ENCODE results near the gene CRHBP.

CRHBP gene

GRCh38 chr5:76958991-76959767 is 6.3 kb downstream of the CRHBP start:
- no peaks in the 10 kb centered on the region for H4K20me1 ChIP-seq
- no peak for TF ChIP-seq Cebpa-rat (IDR thresholded peaks at IDR 0.05)
- H3K9me3 ChIP-seq: peaks cover 4% of the 10 kb centered on the region
- H3K4me2 ChIP-seq: no peak overlapping the region
- H3K9ac ChIP-seq: no peak overlapping the region
- H3K36me3 ChIP-seq: no peaks in the 10 kb centered on the region
- H3K27ac ChIP-seq: no peak overlapping the region
- no peaks in the 10 kb centered on the region for H3K27me3 ChIP-seq
- no peaks in the 10 kb centered on the region for H3K4me1 ChIP-seq
- H3K4me3 ChIP-seq: no peak overlapping the region

GRCh38 chr5:76960004-76960625 is 7.3 kb downstream of the CRHBP start:
- Histone ChIP-seq H3K4me2 (no peak overlapping the region), H4K20me1 (no peaks in the 10 kb centered on the region), H3K9me3 (no peaks in the 10 kb centered on the region), H3K27ac (no peak overlapping the region), H3K27me3 (no peaks in the 10 kb centered on the region), H3K4me1 (no peaks in the 10 kb centered on the region), H3K36me3 (no peaks in the 10 kb centered on the region), H3K4me3 (no peak overlapping the region), H3K9ac (no peak overlapping the region)
- TF ChIP-seq Cebpa-rat (IDR thresholded peaks at IDR 0.05): no peak

GRCh38 chr5:76964060-76964459 is 11.2 kb downstream of the CRHBP start:
- Histone ChIP-seq H3K36me3 (no peaks in the 10 kb centered on the region), H4K20me1 (no peaks in the 10 kb centered on the region)

GRCh38 chr5:76971511-76971910 is 18.7 kb downstream of the CRHBP start:
- Histone ChIP-seq H3K36me3 (no peaks in the 10 kb centered on the region), H3K4me1 (peaks cover 14% of the 10 kb centered on the region), H3K27me3 (no peaks in the 10 kb centered on the region)

More at GRCh38 chr5:76964060-76964459, 11.2 kb downstream of the CRHBP start:
- H3K4me3 ChIP-seq: no peak overlapping the region
- H3K27me3 ChIP-seq: no peaks in the 10 kb centered on the region
- no peak for TF ChIP-seq Cebpa-rat (IDR thresholded peaks at IDR 0.05)
- no peaks in the 10 kb centered on the region for H3K9me3 ChIP-seq
- no peak overlapping the region for H3K4me2 ChIP-seq
- H3K27ac ChIP-seq: no peak overlapping the region
- H3K4me1 ChIP-seq: no peaks in the 10 kb centered on the region
- H3K9ac ChIP-seq: no peak overlapping the region

GRCh38 chr5:76972689-76973088 is 19.8 kb downstream of the CRHBP start:
- Histone ChIP-seq H3K9ac (no peak overlapping the region), H3K4me2 (no peak overlapping the region), H3K27me3 (no peaks in the 10 kb centered on the region), H3K9me3 (no peaks in the 10 kb centered on the region), H3K4me1 (peaks cover 14% of the 10 kb centered on the region), H3K36me3 (no peaks in the 10 kb centered on the region), H3K27ac (no peak overlapping the region), H3K4me3 (no peak overlapping the region), H4K20me1 (no peaks in the 10 kb centered on the region)
- TF ChIP-seq Cebpa-rat (IDR thresholded peaks at IDR 0.05): no peak

More at GRCh38 chr5:76971511-76971910, 18.7 kb downstream of the CRHBP start:
- no peak overlapping the region for H3K27ac ChIP-seq
- no peak overlapping the region for H3K4me2 ChIP-seq
- H3K9ac ChIP-seq: no peak overlapping the region
- H3K4me3 ChIP-seq: no peak overlapping the region
- H3K9me3 ChIP-seq: no peaks in the 10 kb centered on the region
- TF ChIP-seq Cebpa-rat (IDR thresholded peaks at IDR 0.05): no peak
- no peaks in the 10 kb centered on the region for H4K20me1 ChIP-seq

DNA sequence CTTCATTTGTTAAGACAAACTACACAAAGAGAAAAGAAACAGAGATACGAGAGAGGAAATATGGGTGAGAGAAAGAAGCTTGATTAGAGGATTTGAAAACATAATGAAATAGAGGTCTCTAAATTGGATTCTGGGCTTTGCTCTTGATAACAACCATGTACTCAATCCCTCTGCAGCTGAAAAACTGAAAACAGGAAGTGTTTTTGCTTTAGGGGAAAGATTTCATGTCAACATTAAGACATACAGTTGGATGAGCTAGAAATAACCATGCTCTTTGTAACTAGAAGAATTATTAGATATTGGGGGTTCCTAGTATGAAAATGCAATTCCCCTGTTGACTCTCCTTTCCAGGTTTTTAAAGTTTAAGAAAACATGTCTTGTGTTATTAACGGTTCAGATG is 21.9 kb downstream of the CRHBP start:
- no peaks in the 10 kb centered on the region for H4K20me1 ChIP-seq
- H3K36me3 ChIP-seq: no peaks in the 10 kb centered on the region
- H3K9me3 ChIP-seq: no peaks in the 10 kb centered on the region
- H3K27ac ChIP-seq: no peak overlapping the region
- H3K4me3 ChIP-seq: no peak overlapping the region
- TF ChIP-seq Cebpa-rat (IDR thresholded peaks at IDR 0.05): no peak
- H3K4me1 ChIP-seq: peaks cover 21% of the 10 kb centered on the region
- peak overlapping the region; percentile 47 for H3K4me2 ChIP-seq
- H3K9ac ChIP-seq: no peak overlapping the region
- no peaks in the 10 kb centered on the region for H3K27me3 ChIP-seq

DNA sequence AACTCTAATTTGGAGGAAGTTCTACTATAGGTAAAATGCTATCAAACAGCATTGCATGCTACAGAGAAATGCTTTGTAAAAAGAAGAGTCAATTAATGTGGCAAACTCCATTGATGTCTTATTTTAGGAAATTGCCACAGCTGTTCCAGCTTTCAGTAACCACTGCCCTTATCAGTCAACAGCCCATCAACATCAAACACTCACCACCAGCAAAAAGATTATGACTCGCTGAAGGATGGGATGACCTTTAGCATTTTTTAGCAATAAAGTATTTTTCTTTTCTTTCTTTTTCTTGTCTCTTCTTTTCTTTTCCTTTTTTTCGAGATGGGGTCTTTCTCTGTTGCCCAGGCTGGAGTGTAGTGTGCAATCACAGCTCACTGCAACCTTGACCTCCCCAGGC is 26.0 kb downstream of the CRHBP start:
- Histone ChIP-seq H3K36me3 (no peaks in the 10 kb centered on the region), H3K27me3 (no peaks in the 10 kb centered on the region), H3K4me1 (peaks cover 21% of the 10 kb centered on the region), H3K9ac (no peak overlapping the region), H3K27ac (no peak overlapping the region), H3K9me3 (no peaks in the 10 kb centered on the region), H3K4me2 (peak overlapping the region; percentile 24; the same call in 1 of the 2 replicates), H4K20me1 (no peaks in the 10 kb centered on the region), H3K4me3 (no peak overlapping the region)
- TF ChIP-seq Cebpa-rat (IDR thresholded peaks at IDR 0.05): no peak

- H3K4me1 ChIP-seq: peaks cover 7% of the 10 kb centered on the region; the same call in 1 of the 2 replicates
- no peak overlapping the region for H3K4me3 ChIP-seq
- H3K27ac ChIP-seq: no peak overlapping the region
- no peaks in the 10 kb centered on the region for H3K27me3 ChIP-seq
- H3K36me3 ChIP-seq: no peaks in the 10 kb centered on the region
- no peak overlapping the region for H3K4me2 ChIP-seq
- H4K20me1 ChIP-seq: no peaks in the 10 kb centered on the region
- no peaks in the 10 kb centered on the region for H3K9me3 ChIP-seq
- no peak overlapping the region for H3K9ac ChIP-seq
- TF ChIP-seq Cebpa-rat (IDR thresholded peaks at IDR 0.05): no peak
Measured at GRCh38 chr5:76980518-76981144, 27.8 kb downstream of the CRHBP start.

GRCh38 chr5:76982450-76982849 is 29.6 kb downstream of the CRHBP start:
- Histone ChIP-seq H3K4me1 (peaks cover 7% of the 10 kb centered on the region; the same call in 1 of the 2 replicates), H4K20me1 (no peaks in the 10 kb centered on the region), H3K27me3 (no peaks in the 10 kb centered on the region), H3K27ac (no peak overlapping the region), H3K9ac (no peak overlapping the region), H3K36me3 (no peaks in the 10 kb centered on the region), H3K9me3 (no peaks in the 10 kb centered on the region), H3K4me3 (no peak overlapping the region), H3K4me2 (no peak overlapping the region)
- TF ChIP-seq Cebpa-rat (IDR thresholded peaks at IDR 0.05): no peak

- H3K4me3 ChIP-seq: no peak overlapping the region
- H4K20me1 ChIP-seq: no peaks in the 10 kb centered on the region
- H3K9ac ChIP-seq: no peak overlapping the region
- H3K27ac ChIP-seq: no peak overlapping the region
- no peak overlapping the region for H3K4me2 ChIP-seq
- no peaks in the 10 kb centered on the region for H3K27me3 ChIP-seq
- peaks cover 7% of the 10 kb centered on the region; the same call in 1 of the 2 replicates for H3K4me1 ChIP-seq
- no peaks in the 10 kb centered on the region for H3K9me3 ChIP-seq
- no peak for TF ChIP-seq Cebpa-rat (IDR thresholded peaks at IDR 0.05)
- no peaks in the 10 kb centered on the region for H3K36me3 ChIP-seq
Measured at GRCh38 chr5:76983468-76983867, 30.6 kb downstream of the CRHBP start.

All from BLaER1 (cell line).